ENCODE results near the gene SLFN13.

Gene SLFN13

DNA sequence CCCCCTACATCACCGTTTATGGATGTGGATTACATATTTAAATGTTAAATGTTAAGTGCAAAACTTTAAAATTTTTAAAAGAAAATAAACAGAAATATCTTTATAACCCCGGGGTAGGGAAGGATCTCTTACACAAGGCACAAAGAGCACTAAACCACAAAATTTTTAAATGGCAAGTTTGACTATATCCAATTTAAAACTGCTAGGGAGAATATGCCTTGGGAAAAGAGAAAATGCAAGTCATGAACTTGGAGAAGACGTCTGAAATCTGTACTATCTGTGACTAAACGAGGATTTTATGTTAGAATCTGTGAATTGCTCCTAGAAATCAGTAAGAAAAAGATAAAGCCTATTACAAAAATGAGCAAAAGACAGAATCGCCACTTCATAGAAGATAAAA lies 28.7 kb upstream of the SLFN13 start:
- no peak overlapping the region for H3K27ac ChIP-seq
- no peaks in the 10 kb centered on the region for H3K4me1 ChIP-seq (ENCODE audit: low read depth, poor library complexity, severe bottlenecking)
- H2AFZ ChIP-seq (ENCODE audit: low read depth): no peak overlapping the region
- no peak overlapping the region for H3K9ac ChIP-seq
- H3K27me3 ChIP-seq (ENCODE audit: insufficient read depth, low read depth): no peaks in the 10 kb centered on the region
- no peaks in the 10 kb centered on the region for H4K20me1 ChIP-seq (ENCODE audit: insufficient read depth)
- TF ChIP-seq, protein P1, sequence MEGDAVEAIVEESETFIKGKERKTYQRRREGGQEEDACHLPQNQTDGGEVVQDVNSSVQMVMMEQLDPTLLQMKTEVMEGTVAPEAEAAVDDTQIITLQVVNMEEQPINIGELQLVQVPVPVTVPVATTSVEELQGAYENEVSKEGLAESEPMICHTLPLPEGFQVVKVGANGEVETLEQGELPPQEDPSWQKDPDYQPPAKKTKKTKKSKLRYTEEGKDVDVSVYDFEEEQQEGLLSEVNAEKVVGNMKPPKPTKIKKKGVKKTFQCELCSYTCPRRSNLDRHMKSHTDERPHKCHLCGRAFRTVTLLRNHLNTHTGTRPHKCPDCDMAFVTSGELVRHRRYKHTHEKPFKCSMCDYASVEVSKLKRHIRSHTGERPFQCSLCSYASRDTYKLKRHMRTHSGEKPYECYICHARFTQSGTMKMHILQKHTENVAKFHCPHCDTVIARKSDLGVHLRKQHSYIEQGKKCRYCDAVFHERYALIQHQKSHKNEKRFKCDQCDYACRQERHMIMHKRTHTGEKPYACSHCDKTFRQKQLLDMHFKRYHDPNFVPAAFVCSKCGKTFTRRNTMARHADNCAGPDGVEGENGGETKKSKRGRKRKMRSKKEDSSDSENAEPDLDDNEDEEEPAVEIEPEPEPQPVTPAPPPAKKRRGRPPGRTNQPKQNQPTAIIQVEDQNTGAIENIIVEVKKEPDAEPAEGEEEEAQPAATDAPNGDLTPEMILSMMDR (conservative IDR thresholded peaks at IDR 0.05; ENCODE audit: low read depth, low read length): no peak
- no peak overlapping the region for H3K4me3 ChIP-seq (IDR thresholded peaks at IDR 0.05; ENCODE audit: insufficient read depth, low read depth, low read length)
- no peaks in the 10 kb centered on the region for H3K36me3 ChIP-seq (ENCODE audit: insufficient read depth)
- H3K4me2 ChIP-seq: no peak overlapping the region
- no peaks in the 10 kb centered on the region for H3K79me2 ChIP-seq (ENCODE audit: insufficient read depth, low read depth)

DNA sequence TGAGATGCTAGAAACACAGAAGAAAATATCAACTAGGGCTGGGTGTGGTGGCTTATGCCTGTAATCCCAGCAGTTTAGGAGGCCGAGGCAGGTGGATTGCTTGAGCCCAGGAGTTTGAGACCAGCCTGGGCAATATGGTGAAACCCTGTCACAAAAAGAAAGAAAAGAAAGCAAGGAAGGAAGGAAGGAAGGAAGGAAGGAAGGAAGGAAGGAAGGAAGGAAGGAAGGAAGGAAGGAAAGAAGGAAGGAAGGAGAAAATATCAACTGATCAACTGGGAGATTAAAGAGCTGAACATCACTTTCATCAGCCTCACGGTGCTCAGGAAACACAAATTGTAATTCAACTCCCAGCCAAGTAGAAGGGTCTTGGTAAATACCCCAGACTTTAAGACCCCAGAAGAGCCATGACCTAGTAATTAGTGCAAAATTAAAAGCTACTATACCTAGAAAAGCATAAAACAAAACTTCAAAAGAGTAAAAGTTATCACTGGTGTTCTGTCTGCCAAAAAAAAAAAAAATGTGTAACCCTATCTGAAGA lies 27.8 kb upstream of the SLFN13 start:
- H3K9ac ChIP-seq: no peak overlapping the region
- no peaks in the 10 kb centered on the region for H4K20me1 ChIP-seq (ENCODE audit: insufficient read depth)
- H2AFZ ChIP-seq (ENCODE audit: low read depth): no peak overlapping the region
- no peaks in the 10 kb centered on the region for H3K79me2 ChIP-seq (ENCODE audit: insufficient read depth, low read depth)
- no peak overlapping the region for H3K4me2 ChIP-seq
- H3K27ac ChIP-seq: no peak overlapping the region
- no peaks in the 10 kb centered on the region for H3K4me1 ChIP-seq (ENCODE audit: low read depth, poor library complexity, severe bottlenecking)
- H3K27me3 ChIP-seq (ENCODE audit: insufficient read depth, low read depth): no peaks in the 10 kb centered on the region
- H3K36me3 ChIP-seq (ENCODE audit: insufficient read depth): no peaks in the 10 kb centered on the region
- TF ChIP-seq, protein P1 (conservative IDR thresholded peaks at IDR 0.05; ENCODE audit: low read depth, low read length): no peak
- no peak overlapping the region for H3K4me3 ChIP-seq (IDR thresholded peaks at IDR 0.05; ENCODE audit: insufficient read depth, low read depth, low read length)

- no peak overlapping the region for H3K4me3 ChIP-seq (IDR thresholded peaks at IDR 0.05; ENCODE audit: insufficient read depth, low read depth, low read length)
- H3K4me1 ChIP-seq (ENCODE audit: low read depth, poor library complexity, severe bottlenecking): no peaks in the 10 kb centered on the region
- H3K79me2 ChIP-seq (ENCODE audit: insufficient read depth, low read depth): no peaks in the 10 kb centered on the region
- H3K27ac ChIP-seq: no peak overlapping the region
- no peak overlapping the region for H3K9ac ChIP-seq
- H4K20me1 ChIP-seq (ENCODE audit: insufficient read depth): no peaks in the 10 kb centered on the region
- H3K36me3 ChIP-seq (ENCODE audit: insufficient read depth): no peaks in the 10 kb centered on the region
- no peak overlapping the region for H2AFZ ChIP-seq (ENCODE audit: low read depth)
- no peak overlapping the region for H3K4me2 ChIP-seq
- no peaks in the 10 kb centered on the region for H3K27me3 ChIP-seq (ENCODE audit: insufficient read depth, low read depth)
- TF ChIP-seq, protein P1 (conservative IDR thresholded peaks at IDR 0.05; ENCODE audit: low read depth, low read length): no peak
These were observed 19.9 kb upstream of the SLFN13 start for GRCh38 chr17:35468475-35468874.

- no peak overlapping the region for H2AFZ ChIP-seq (ENCODE audit: low read depth)
- H3K4me1 ChIP-seq (ENCODE audit: low read depth, poor library complexity, severe bottlenecking): no peaks in the 10 kb centered on the region
- H3K27ac ChIP-seq: no peak overlapping the region
- H3K4me3 ChIP-seq (IDR thresholded peaks at IDR 0.05; ENCODE audit: insufficient read depth, low read depth, low read length): no peak overlapping the region
- H3K79me2 ChIP-seq (ENCODE audit: insufficient read depth, low read depth): no peaks in the 10 kb centered on the region
- H3K9ac ChIP-seq: no peak overlapping the region
- no peaks in the 10 kb centered on the region for H3K36me3 ChIP-seq (ENCODE audit: insufficient read depth)
- no peak overlapping the region for H3K4me2 ChIP-seq
- H3K27me3 ChIP-seq (ENCODE audit: insufficient read depth, low read depth): no peaks in the 10 kb centered on the region
- no peaks in the 10 kb centered on the region for H4K20me1 ChIP-seq (ENCODE audit: insufficient read depth)
- TF ChIP-seq, protein P1 (conservative IDR thresholded peaks at IDR 0.05; ENCODE audit: low read depth, low read length): no peak
These were observed 19.3 kb upstream of the SLFN13 start for GRCh38 chr17:35467824-35468223.
